GM23338 (cell line): ENCODE measurements around the gene ARHGEF39. TPM values are rescaled to one million over a fixed set of nuclear protein-coding genes. Genes with fewer than 3 reads are reported as not detected.

Experiments
- ATAC-seq: fragments of 200-7000 bp; cut with Tn5 transposase; 3 replicates; pipeline ENCODE4 v1.9.1; 2020
- DNase-seq: peaks from one replicate; pipeline ENCODE4 v3.0.0-alpha.2; 2015; ENCODE audit warnings: low spot score
- H2AFZ ChIP-seq: fragments of 200-600 bp; sonication (generic); 2 replicates; pipeline ENCODE4 v1.8.0; 2016; ENCODE audit warnings: antibody characterized with exemption, mild to moderate bottlenecking, moderate library complexity
- H3F3A ChIP-seq: fragments of 200-600 bp; sonication (generic); replicated peaks from 2 replicates; pipeline ENCODE4 v1.8.0; 2017; ENCODE audit warnings: antibody characterized with exemption, mixed run types, low read depth
- H3K27ac ChIP-seq: fragments of 200-600 bp; sonication (generic); 2 replicates; pipeline ENCODE4 v1.6.1; 2016; ENCODE audit warnings: low read depth
- H3K27me3 ChIP-seq: fragments of 200-600 bp; sonication (generic); 2 replicates; pipeline ENCODE4 v1.8.0; 2016; ENCODE audit warnings: mild to moderate bottlenecking, mixed run types, moderate library complexity; ENCODE audit not compliant: insufficient read depth
- H3K36me3 ChIP-seq: fragments of 200-600 bp; sonication (generic); 2 replicates; pipeline ENCODE4 v1.8.0; 2016; ENCODE audit warnings: mild to moderate bottlenecking; ENCODE audit not compliant: insufficient read depth
- H3K4me1 ChIP-seq: fragments of 200-600 bp; sonication (generic); 2 replicates; pipeline ENCODE4 v1.8.0; 2016; ENCODE audit warnings: mild to moderate bottlenecking, moderate library complexity; ENCODE audit not compliant: insufficient read depth
- H3K4me2 ChIP-seq: fragments of 200-600 bp; sonication (generic); 2 replicates; pipeline ENCODE4 v1.7.1; 2017; ENCODE audit warnings: mixed run types
- H3K4me3 ChIP-seq: fragments of 200-600 bp; sonication (generic); 2 replicates; pipeline ENCODE4 v1.6.1; 2016; ENCODE audit warnings: mixed run types
- H3K79me2 ChIP-seq: fragments of 200-600 bp; sonication (generic); replicated peaks from 2 replicates; pipeline ENCODE4 v1.8.0; 2017; ENCODE audit warnings: mild to moderate bottlenecking; ENCODE audit not compliant: insufficient read depth
- H3K9me2 ChIP-seq: fragments of 200-600 bp; sonication (generic); 2 replicates; pipeline ENCODE4 v1.8.0; 2017; ENCODE audit not compliant: insufficient read depth
- H4K20me1 ChIP-seq: fragments of 200-600 bp; sonication (generic); replicated peaks from 2 replicates; pipeline ENCODE4 v1.8.0; 2017; ENCODE audit warnings: mild to moderate bottlenecking; ENCODE audit not compliant: insufficient read depth
- H3K27ac Mint-ChIP-seq: 2 replicates; pipeline ENCODE4 v1.8.0; 2020; ENCODE audit warnings: inconsistent platforms, mild to moderate bottlenecking, moderate library complexity, mixed read lengths
- H3K27me3 Mint-ChIP-seq: 3 replicates; pipeline ENCODE4 v1.8.0; 2022; ENCODE audit warnings: low read depth, mild to moderate bottlenecking, moderate library complexity, mixed read lengths, inconsistent platforms; ENCODE audit not compliant: insufficient read depth, poor library complexity
- H3K36me3 Mint-ChIP-seq: 3 replicates; pipeline ENCODE4 v1.8.0; 2021; ENCODE audit warnings: low read depth, mild to moderate bottlenecking, inconsistent platforms, moderate library complexity, mixed read lengths
- H3K4me1 Mint-ChIP-seq: 3 replicates; pipeline ENCODE4 v1.8.0; 2020; ENCODE audit warnings: mild to moderate bottlenecking, inconsistent platforms, mixed read lengths
- H3K4me3 Mint-ChIP-seq: 3 replicates; pipeline ENCODE4 v1.8.0; 2021; ENCODE audit warnings: moderate library complexity, mild to moderate bottlenecking, inconsistent platforms, mixed read lengths
- H3K9me3 Mint-ChIP-seq: 3 replicates; pipeline ENCODE4 v1.8.0; 2020; ENCODE audit warnings: moderate library complexity, mild to moderate bottlenecking, inconsistent platforms, mixed read lengths
- CREB1 ChIP-seq: fragments of 250-450 bp; sonication (Bioruptor Pico); IDR thresholded peaks from 2 replicates; pipeline ENCODE4 v1.5.0; 2020; ENCODE audit warnings: low read depth, mild to moderate bottlenecking, moderate library complexity
- CTCF ChIP-seq, 2 experiments: fragments of 200-600 bp in 1 of 2; sonication (generic) in 1 of 2; conservative IDR thresholded peaks; 2 replicates each; pipeline versions ENCODE4 v1.5.1 to v1.6.1; 2016 to 2017; ENCODE audit warnings: antibody characterized with exemption in 2 of 2, low read depth in 2 of 2, mild to moderate bottlenecking in 2 of 2, moderate library complexity in 1 of 2
- ETS1 ChIP-seq: IDR thresholded peaks from 2 replicates; pipeline ENCODE4 v1.6.1; 2016; ENCODE audit warnings: antibody characterized with exemption
- EZH2 ChIP-seq: fragments of 200-600 bp; sonication (generic); IDR thresholded peaks from one replicate; pipeline ENCODE4 v1.8.0; 2017; ENCODE audit warnings: antibody characterized with exemption, mild to moderate bottlenecking, low read depth; ENCODE audit not compliant: unreplicated experiment
- EZH2phosphoT487 ChIP-seq: fragments of 200-600 bp; sonication (generic); IDR thresholded peaks from one replicate; pipeline ENCODE4 v1.8.1; 2018; ENCODE audit warnings: antibody characterized with exemption; ENCODE audit not compliant: unreplicated experiment
- JUNB ChIP-seq: IDR thresholded peaks from one replicate; pipeline ENCODE4 v1.6.1; 2016; ENCODE audit warnings: antibody characterized with exemption; ENCODE audit not compliant: unreplicated experiment
- NANOG ChIP-seq: IDR thresholded peaks from 2 replicates; pipeline ENCODE4 v1.6.1; 2016; ENCODE audit warnings: antibody characterized with exemption, borderline replicate concordance
- POLR2AphosphoS5 ChIP-seq: IDR thresholded peaks from 2 replicates; pipeline ENCODE4 v1.6.1; 2016; ENCODE audit warnings: antibody characterized with exemption, low read depth
- REST ChIP-seq: IDR thresholded peaks from one replicate; pipeline ENCODE4 v1.6.1; 2018; ENCODE audit warnings: antibody characterized with exemption; ENCODE audit not compliant: unreplicated experiment
- STAT1 ChIP-seq: IDR thresholded peaks from one replicate; pipeline ENCODE4 v1.6.1; 2016; ENCODE audit warnings: antibody characterized with exemption; ENCODE audit not compliant: unreplicated experiment
- ZNF114 ChIP-seq: fragments of 250-450 bp; sonication (Bioruptor Pico); IDR thresholded peaks from 2 replicates; pipeline ENCODE4 v1.5.0; 2020; ENCODE audit warnings: mild to moderate bottlenecking, moderate library complexity
- ZNF331 ChIP-seq: fragments of 250-450 bp; sonication (Bioruptor Pico); IDR thresholded peaks from 2 replicates; pipeline ENCODE4 v1.5.0; 2020; ENCODE audit warnings: low read depth, mild to moderate bottlenecking, moderate library complexity
- ZNF462 ChIP-seq: fragments of 250-450 bp; sonication (Bioruptor Pico); IDR thresholded peaks from 2 replicates; pipeline ENCODE4 v1.5.0; 2020; ENCODE audit warnings: mild to moderate bottlenecking, moderate library complexity
- polyA plus RNA-seq: library from polyadenylated mRNA; unstranded; fragments of >200 nt; fragmentation: Nextera tagmentation; extraction: Ambion mirVana; gene quantifications from 2 replicates; pipeline ENCODE4 v1.2.1, GENCODE V29; 2016
- total RNA-seq: library from RNA; depleted of rRNA; stranded (reverse); fragments of >200 nt; shearing (Covaris generic); gene quantifications from 2 replicates; pipeline ENCODE4 v1.2.3, GENCODE V29; 2014

ARHGEF39 gene
- total and polyA plus RNA-seq, 2 experiments from 2014 or later: 16.8 to 31.0 TPM

GRCh38 chr9:35627575-35627974 lies 37.4 kb downstream of the ARHGEF39 start:
- no peak for ATAC-seq
- Histone ChIP-seq H3K36me3 (no peaks in the 10 kb centered on the region), H3K9me2 (0 out of 2 replicates have a peak, but pooled peaks cover 3% of the 10 kb centered on the region), H3K4me3 (no peak overlapping the region), H2AFZ (no peak overlapping the region), H4K20me1 (no peaks in the 10 kb centered on the region), H3K79me2 (no peaks in the 10 kb centered on the region), H3F3A (0 out of 2 replicates have a peak, but pooled peaks cover 3% of the 10 kb centered on the region), H3K27ac (no peak overlapping the region), H3K4me1 (no peaks in the 10 kb centered on the region), H3K4me2 (no peak overlapping the region), H3K27me3 (no peaks in the 10 kb centered on the region)
- H3K36me3 Mint-ChIP-seq: no peaks in the 10 kb centered on the region
- H3K4me3 Mint-ChIP-seq: no peak overlapping the region
- DNase-seq: no peak
- H3K27me3 Mint-ChIP-seq: peaks cover 8% of the 10 kb centered on the region
- TF ChIP-seq STAT1 (no peak), NANOG (no peak), ZNF331 (no peak), EZH2 (no peak), EZH2phosphoT487 (no peak), JUNB (no peak), ETS1 (no peak), POLR2AphosphoS5 (no peak), CTCF (conservative IDR thresholded peaks at IDR 0.05; ENCODE audit: low read depth in 2 of 2) (no peak), ZNF114 (CRISPR knock-in tag) (no peak), REST (no peak), ZNF462 (CRISPR knock-in tag) (no peak), CREB1 (CRISPR knock-in tag) (no peak)
- no peaks in the 10 kb centered on the region for H3K9me3 Mint-ChIP-seq
- no peak overlapping the region for H3K27ac Mint-ChIP-seq
- no peaks in the 10 kb centered on the region for H3K4me1 Mint-ChIP-seq
